Spleen (tissue), 7 donors: ENCODE data around the gene ALG8.
"Not testable (repeated sequence)": the region's sequence is repeated elsewhere in the genome, so short reads cannot be mapped to it uniquely, and the experiment has no call there.

Experiments used
- POLR2A ChIP-seq, 3 donors: fragments of 450-650 bp; IDR thresholded peaks; one replicate each; pipeline ENCODE4 v1.5.1; 2017; ENCODE audit warnings: antibody characterized with exemption in 3 of 3, mild to moderate bottlenecking in 1 of 3
- POLR2AphosphoS5 ChIP-seq, 3 donors: sonication (generic); formaldehyde crosslinking; IDR thresholded peaks; one replicate each; pipeline ENCODE4 v1.5.1; 2017; ENCODE audit warnings: antibody characterized with exemption in 3 of 3
- TF ChIP-seq, protein P1 (sequence below), 11 experiments: fragments of 200-600 bp in 7 of 11; fragments of 450-650 bp in 4 of 11; sonication (generic) in 4 of 11; IDR thresholded peaks in 8 of 11; conservative IDR thresholded peaks in 3 of 11; 1 replicate in 7 of 11; 2 replicates in 4 of 11; pipeline versions ENCODE4 v1.4.0 to v1.8.0; 2016 to 2021; ENCODE audit warnings: antibody characterized with exemption in 11 of 11, inconsistent platforms in 4 of 11, mild to moderate bottlenecking in 1 of 11
- donor health status: DM: no; HTN: no; CAD: no; lungs with moderate emphysema.
- donor health status: DM: no; HTN: no; CAD: no.
- donor health status: DM: no; HTN: no; CAD: no.

GRCh38 chr11:78077592-78077991 lies 61.8 kb downstream of the ALG8 start:
- TF ChIP-seq POLR2A, POLR2AphosphoS5 (IDR thresholded peaks at IDR 0.05): not testable (repeated sequence)
- TF ChIP-seq, protein P1, sequence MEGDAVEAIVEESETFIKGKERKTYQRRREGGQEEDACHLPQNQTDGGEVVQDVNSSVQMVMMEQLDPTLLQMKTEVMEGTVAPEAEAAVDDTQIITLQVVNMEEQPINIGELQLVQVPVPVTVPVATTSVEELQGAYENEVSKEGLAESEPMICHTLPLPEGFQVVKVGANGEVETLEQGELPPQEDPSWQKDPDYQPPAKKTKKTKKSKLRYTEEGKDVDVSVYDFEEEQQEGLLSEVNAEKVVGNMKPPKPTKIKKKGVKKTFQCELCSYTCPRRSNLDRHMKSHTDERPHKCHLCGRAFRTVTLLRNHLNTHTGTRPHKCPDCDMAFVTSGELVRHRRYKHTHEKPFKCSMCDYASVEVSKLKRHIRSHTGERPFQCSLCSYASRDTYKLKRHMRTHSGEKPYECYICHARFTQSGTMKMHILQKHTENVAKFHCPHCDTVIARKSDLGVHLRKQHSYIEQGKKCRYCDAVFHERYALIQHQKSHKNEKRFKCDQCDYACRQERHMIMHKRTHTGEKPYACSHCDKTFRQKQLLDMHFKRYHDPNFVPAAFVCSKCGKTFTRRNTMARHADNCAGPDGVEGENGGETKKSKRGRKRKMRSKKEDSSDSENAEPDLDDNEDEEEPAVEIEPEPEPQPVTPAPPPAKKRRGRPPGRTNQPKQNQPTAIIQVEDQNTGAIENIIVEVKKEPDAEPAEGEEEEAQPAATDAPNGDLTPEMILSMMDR (IDR thresholded peaks at IDR 0.05 in 8 of 11, conservative IDR thresholded peaks at IDR 0.05 in 3 of 11) = not testable (repeated sequence)
